Effector memory CD8-positive, alpha-beta T cell (primary cell): ENCODE data around the gene DDR2.
"Not testable (repeated sequence)": the region's sequence is repeated elsewhere in the genome, so short reads cannot be mapped to it uniquely, and the experiment has no call there.

Experiments
- ATAC-seq: fragments of 150-1000 bp; cut with Tn5 transposase; replicated peaks from 2 replicates; pipeline ENCODE4 v1.10.0; 2021; ENCODE audit warnings: mild to moderate bottlenecking, moderate library complexity
- DNase-seq, 3 experiments: peaks; one replicate each; pipeline ENCODE4 v3.0.0; 2021
- H3K27ac Mint-ChIP-seq, 2 donors: one replicate each; pipeline ENCODE4 v1.8.0; 2022; ENCODE audit warnings: mild to moderate bottlenecking in 2 of 2, mixed read lengths in 2 of 2, moderate library complexity in 2 of 2
- H3K27me3 Mint-ChIP-seq, 2 donors: one replicate each; pipeline ENCODE4 v1.8.0; 2022; ENCODE audit warnings: mixed read lengths in 2 of 2
- H3K36me3 Mint-ChIP-seq: one replicate; pipeline ENCODE4 v1.8.0; 2022; ENCODE audit warnings: mild to moderate bottlenecking, moderate library complexity, mixed read lengths; ENCODE audit not compliant: insufficient read depth
- H3K4me1 Mint-ChIP-seq, 2 donors: one replicate each; pipeline ENCODE4 v1.8.0; 2022; ENCODE audit warnings: low read depth in 2 of 2, mixed read lengths in 2 of 2
- H3K4me3 Mint-ChIP-seq, 2 donors: one replicate each; pipeline ENCODE4 v1.8.0; 2022; ENCODE audit warnings: mild to moderate bottlenecking in 2 of 2, mixed read lengths in 2 of 2, moderate library complexity in 2 of 2
- H3K9me3 Mint-ChIP-seq, 2 donors: one replicate each; pipeline ENCODE4 v1.8.0; 2022; ENCODE audit warnings: mixed read lengths in 2 of 2
- total RNA-seq, 9 experiments: gene quantifications; one replicate each; lab custom pipeline; 2026; lab: John Stamatoyannopoulos, UW

DDR2 gene
- total RNA-seq, result 2.4 to 6.0 (median 3.4) reads per million in 9 experiments

DNA sequence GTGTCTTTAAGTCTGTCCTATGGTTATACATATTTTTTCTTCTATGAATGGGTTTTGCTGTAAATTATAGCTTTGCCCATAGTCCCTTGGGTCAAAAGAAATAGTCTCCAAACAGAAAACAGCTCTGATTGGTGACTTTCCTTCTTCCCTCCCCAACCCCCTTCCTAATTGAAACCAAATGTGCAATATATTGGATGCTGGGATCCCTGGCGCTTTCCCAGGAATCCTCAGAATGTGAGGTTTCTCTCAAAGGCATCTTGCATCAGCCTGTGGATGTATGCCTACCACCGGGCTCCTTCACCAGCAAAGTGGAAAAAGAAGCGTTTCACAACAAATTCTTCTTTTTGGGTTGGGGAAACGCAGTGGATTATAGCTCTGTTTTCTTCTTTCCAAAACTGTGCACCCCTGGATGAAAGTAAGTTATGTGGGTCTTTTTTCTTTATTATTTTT lies at the start of gene DDR2:
Gene DDR2 (plus strand): TSS at position 248 of the 450 bp plus-strand sequence. CDS start 86,600 bp downstream, outside the sequence.
- no peak within 1 kb of the TSS for H3K27ac Mint-ChIP-seq
- no peak for ATAC-seq
- H3K9me3 Mint-ChIP-seq, result no peaks in the 10 kb centered on the region
- H3K4me3 Mint-ChIP-seq, result no peak within 1 kb of the TSS
- H3K36me3 Mint-ChIP-seq, result peaks cover 2% of the 10 kb centered on the region
- peaks cover 10% of the 10 kb centered on the region in 2 donors for H3K27me3 Mint-ChIP-seq
- H3K4me1 Mint-ChIP-seq, result peaks cover 0 to 4% of the 10 kb centered on the region in 2 donors
- no peak for DNase-seq

DNA sequence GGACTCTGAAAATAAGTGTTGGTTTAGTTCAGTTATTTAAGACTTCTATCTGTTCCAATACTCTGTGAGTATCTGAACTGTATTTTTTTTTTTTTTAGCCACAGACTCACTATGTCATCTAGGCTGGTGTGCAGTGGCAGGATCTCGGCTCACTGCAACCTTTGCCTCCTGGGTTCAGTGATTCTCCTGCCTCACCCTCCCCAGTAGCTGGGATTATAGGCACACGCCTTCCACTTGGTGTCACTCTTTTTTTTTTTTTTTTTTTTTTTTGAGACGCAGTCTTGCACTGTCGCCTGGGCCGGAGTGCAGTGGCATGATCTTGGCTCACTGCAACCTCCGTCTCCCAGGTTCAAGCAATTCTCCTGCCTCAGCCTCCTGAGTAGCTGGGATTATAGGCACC lies 49.4 kb upstream of the DDR2 start:
- peaks cover 65% of the 10 kb centered on the region for H3K36me3 Mint-ChIP-seq
- not testable (repeated sequence) for ATAC-seq, H3K4me1 Mint-ChIP-seq, H3K27me3 Mint-ChIP-seq, DNase-seq, H3K9me3 Mint-ChIP-seq, H3K27ac Mint-ChIP-seq, H3K4me3 Mint-ChIP-seq

DNA sequence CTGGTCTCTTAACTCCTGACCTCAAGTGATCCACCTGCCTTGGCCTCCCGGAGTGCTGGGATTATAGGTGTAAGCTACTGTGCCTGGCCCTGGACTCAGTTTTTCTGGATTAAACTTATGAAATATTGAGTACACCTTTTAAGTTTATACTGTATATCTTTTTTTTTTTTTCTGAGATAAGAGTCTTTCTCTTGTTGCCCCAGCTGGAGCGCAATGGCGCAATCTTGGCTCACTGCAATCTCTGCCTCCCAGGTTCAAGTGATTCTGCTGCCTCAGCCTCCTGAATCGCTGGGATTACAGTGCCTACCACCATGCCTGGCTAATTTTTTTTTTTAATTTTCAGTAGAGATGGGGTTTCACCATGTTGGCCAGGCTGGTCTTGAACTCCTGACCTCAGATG lies 47.2 kb upstream of the DDR2 start:
- H3K27me3 Mint-ChIP-seq, H3K9me3 Mint-ChIP-seq, DNase-seq, ATAC-seq, H3K4me3 Mint-ChIP-seq, H3K4me1 Mint-ChIP-seq, H3K27ac Mint-ChIP-seq: not testable (repeated sequence)
- peaks cover 65% of the 10 kb centered on the region for H3K36me3 Mint-ChIP-seq

DNA sequence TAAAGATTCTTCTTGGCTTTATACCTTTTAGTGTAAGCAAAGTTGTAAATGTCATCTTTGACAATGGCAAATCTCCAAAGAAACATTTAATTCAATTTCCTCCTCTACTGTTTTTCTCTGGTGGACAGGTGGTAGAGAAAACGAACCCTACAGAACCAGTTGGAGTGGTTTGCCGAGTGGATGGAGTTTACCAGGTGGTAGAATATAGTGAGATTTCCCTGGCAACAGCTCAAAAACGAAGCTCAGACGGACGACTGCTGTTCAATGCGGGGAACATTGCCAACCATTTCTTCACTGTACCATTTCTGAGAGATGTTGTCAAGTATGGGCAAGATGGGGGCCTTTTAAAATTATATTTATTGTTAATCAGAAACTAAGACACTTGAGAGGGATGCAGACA lies 44.9 kb upstream of the DDR2 start:
- Mint-ChIP-seq H3K4me3 (no peak overlapping the region), H3K4me1 (no peaks in the 10 kb centered on the region), H3K9me3 (no peaks in the 10 kb centered on the region), H3K27me3 (no peaks in the 10 kb centered on the region), H3K27ac (no peak overlapping the region), H3K36me3 (peaks cover 68% of the 10 kb centered on the region)
- ATAC-seq (no peak), DNase-seq (no peak)

DNA sequence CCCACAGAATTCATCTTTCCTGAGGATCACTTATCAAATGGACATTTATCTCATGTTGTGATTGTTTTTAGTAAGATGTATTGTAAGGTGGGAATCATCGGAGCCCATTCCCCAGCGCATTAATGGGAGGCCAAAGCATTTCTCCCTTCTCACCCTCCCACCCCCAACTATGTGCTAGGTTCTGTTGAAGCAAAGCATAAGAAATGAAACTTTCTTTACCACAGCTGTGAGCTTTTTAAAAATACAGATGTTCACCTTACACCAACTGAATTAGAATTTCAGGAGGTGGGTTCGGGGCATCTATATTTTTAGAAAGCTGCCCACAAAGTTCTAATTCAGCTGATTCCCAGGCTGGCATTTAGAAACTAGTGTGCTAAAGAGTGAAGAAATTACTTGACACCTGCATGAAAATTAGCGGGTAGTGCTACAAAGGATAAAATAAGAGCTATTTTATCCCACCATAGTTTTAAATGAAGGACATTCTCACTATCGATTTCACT lies 44.5 kb upstream of the DDR2 start:
- H3K4me3 Mint-ChIP-seq, result no peak overlapping the region
- no peak for ATAC-seq

DNA sequence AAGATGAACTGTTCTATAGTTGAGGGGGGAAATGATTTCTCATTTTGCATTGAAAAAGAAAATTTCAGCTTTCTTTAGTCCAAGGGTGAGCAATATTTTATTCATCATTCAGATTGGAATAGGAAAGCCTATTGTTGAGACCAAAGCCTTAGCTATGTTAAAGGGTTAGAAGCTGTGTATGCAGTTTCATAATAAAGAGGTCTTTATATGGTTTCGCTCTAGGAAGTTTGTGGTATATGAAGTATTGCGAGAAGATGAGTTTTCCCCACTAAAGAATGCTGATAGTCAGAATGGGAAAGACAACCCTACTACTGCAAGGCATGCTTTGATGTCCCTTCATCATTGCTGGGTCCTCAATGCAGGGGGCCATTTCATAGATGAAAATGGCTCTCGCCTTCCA lies 42.2 kb upstream of the DDR2 start:
- Mint-ChIP-seq H3K4me1 (no peaks in the 10 kb centered on the region), H3K36me3 (peaks cover 60% of the 10 kb centered on the region), H3K27ac (peak overlapping the region in 1 of 2 donors; percentile 3), H3K27me3 (no peaks in the 10 kb centered on the region), H3K9me3 (no peaks in the 10 kb centered on the region), H3K4me3 (no peak overlapping the region)
- ATAC-seq, result no peak
- no peak for DNase-seq

More for the DNA sequence above, 44.5 kb upstream of the DDR2 start:
- Mint-ChIP-seq H3K27ac (no peak overlapping the region), H3K4me1 (no peaks in the 10 kb centered on the region), H3K9me3 (no peaks in the 10 kb centered on the region), H3K36me3 (peaks cover 69% of the 10 kb centered on the region), H3K27me3 (no peaks in the 10 kb centered on the region)
- DNase-seq, result no peak

DNA sequence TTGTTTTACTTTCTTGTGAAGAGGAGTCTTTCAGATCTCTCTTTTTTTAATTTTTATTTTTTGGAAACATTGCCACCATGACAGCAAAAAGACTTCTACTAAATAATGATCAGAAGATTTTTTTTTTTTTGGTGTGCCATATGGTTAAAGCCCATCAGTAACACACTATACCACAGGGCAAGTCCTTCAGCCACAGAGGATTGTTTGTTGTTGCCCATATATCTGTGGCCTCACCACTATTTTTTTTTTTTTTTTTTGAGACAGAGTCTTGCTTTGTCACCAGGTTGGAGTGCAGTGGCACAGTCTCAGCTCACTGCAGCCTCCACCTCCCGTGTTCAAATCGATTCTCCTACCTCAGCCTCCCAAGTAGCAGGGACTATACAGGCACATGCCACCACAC lies 41.6 kb upstream of the DDR2 start:
- Mint-ChIP-seq H3K4me3 (no peak overlapping the region), H3K27me3 (no peaks in the 10 kb centered on the region), H3K9me3 (no peaks in the 10 kb centered on the region), H3K4me1 (no peaks in the 10 kb centered on the region), H3K27ac (peak overlapping the region in 1 of 2 donors; percentile 3), H3K36me3 (peaks cover 57% of the 10 kb centered on the region)
- ATAC-seq, result no peak
- DNase-seq, result no peak

DNA sequence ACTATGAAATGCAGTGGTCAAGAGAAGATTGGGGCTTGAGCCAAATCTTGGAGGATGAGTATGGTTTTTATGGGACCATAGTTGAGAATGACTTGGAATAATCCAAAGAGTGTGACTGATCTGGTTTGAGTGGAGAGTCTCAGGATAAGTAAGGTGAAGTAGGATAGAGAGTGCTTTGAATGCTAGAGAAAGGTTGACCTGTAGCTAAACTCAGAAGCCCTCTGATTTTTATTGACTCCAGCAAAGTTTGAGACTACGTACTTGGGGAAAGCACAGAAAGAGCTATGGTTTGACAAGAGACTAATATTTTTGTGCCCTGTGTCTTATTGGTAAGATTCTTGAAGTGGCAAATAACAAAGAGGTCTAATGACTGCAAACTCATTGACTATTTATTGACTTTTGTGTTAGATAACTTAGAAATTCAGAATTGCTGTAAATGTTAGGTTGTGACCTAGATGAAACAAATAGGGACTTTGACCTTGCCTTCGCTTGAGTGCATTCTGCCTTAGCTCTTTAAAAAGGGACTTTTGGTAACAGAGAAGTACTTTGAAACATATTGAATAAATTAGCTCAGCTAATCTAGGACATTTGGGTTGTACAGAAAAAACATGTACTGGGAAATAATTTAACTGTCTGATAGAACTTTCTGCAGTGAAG lies 35.6 kb upstream of the DDR2 start:
- H3K27ac Mint-ChIP-seq, result no peak overlapping the region
- no peaks in the 10 kb centered on the region for H3K4me1 Mint-ChIP-seq

DNA sequence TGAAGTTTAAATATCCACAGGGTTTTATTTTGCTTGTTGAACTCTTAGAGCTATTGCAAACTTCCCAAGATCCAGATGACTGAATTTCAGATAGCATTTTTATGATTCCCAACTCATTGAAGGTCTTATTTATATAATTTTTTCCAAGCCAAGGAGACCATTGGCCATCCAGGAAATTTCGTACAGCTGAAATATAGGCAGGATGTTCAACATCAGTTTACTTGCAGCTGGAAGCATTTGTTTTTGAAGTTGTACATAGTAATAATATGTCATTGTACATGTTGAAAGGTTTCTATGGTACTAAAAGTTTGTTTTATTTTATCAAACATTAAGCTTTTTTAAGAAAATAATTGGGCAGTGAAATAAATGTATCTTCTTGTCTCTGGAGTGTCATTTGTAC lies 32.8 kb upstream of the DDR2 start:
- H3K27me3 Mint-ChIP-seq, result no peaks in the 10 kb centered on the region
- peaks cover 36% of the 10 kb centered on the region for H3K36me3 Mint-ChIP-seq
- no peaks in the 10 kb centered on the region for H3K4me1 Mint-ChIP-seq
- no peak overlapping the region for H3K27ac Mint-ChIP-seq
- H3K4me3 Mint-ChIP-seq, result no peak overlapping the region
- no peak for DNase-seq
- no peak for ATAC-seq
- no peaks in the 10 kb centered on the region for H3K9me3 Mint-ChIP-seq

More for the DNA sequence above, 35.6 kb upstream of the DDR2 start:
- no peak for DNase-seq
- no peak for ATAC-seq
- no peak overlapping the region for H3K4me3 Mint-ChIP-seq
- no peaks in the 10 kb centered on the region for H3K27me3 Mint-ChIP-seq
- H3K9me3 Mint-ChIP-seq, result no peaks in the 10 kb centered on the region
- H3K36me3 Mint-ChIP-seq, result peaks cover 37% of the 10 kb centered on the region

DNA sequence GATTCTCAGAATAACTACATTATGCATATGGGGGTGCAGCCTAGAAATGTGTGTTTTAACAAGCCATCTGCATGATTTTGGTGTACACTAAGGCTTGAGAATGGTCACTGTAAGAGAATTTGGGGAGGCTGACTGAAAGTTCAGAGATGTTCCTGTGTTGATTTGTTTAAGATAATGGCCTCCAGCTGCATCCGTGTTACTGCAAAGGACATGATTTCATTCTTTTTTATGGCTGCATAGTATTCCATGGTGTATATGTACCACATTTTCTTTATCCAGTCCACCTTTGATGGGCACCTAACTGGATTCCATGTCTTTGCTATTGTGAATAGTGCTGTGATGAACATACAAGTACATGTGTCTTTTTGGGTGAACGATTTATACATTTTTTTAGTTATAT lies 29.1 kb upstream of the DDR2 start:
- H3K4me3 Mint-ChIP-seq, ATAC-seq, DNase-seq, H3K27ac Mint-ChIP-seq, H3K27me3 Mint-ChIP-seq, H3K4me1 Mint-ChIP-seq, H3K9me3 Mint-ChIP-seq: not testable (repeated sequence)
- H3K36me3 Mint-ChIP-seq, result peaks cover 36% of the 10 kb centered on the region

DNA sequence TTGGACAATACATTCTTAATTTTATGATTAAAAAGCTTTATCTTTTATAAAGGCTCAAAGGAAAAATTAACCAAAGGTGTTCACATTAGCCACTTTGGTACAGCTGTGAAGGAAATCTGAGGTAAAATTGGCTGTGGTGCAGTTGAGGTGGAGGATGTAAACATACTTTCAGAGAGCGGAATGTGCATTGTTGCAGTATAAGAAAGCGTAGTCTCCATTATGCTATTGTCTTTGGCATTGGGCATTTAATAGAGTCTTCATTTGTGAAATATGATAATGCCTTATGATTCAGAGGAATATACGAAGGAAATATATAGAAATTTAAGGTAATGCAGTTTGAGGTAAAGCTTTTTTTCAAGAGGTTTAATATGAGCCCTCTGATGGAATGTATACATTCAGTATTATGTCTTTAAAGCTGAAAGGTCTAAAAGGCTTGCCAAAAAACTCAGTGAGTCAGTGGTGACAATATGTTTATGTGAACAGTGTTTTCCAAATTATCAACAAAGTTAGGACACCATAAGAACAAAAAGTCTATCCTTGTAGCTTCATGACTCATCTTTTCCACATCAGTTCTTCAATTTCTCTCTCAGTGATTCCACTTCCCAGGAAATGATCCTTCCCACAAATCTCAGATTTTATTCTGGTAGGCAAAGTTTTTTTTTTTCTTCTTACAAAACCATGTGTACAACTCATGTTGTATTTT lies 26.9 kb upstream of the DDR2 start:
- Mint-ChIP-seq H3K27me3 (no peaks in the 10 kb centered on the region), H3K4me1 (no peaks in the 10 kb centered on the region), H3K27ac (no peak overlapping the region), H3K9me3 (no peaks in the 10 kb centered on the region), H3K36me3 (peaks cover 28% of the 10 kb centered on the region), H3K4me3 (no peak overlapping the region)
- ATAC-seq (no peak), DNase-seq (no peak)

DNA sequence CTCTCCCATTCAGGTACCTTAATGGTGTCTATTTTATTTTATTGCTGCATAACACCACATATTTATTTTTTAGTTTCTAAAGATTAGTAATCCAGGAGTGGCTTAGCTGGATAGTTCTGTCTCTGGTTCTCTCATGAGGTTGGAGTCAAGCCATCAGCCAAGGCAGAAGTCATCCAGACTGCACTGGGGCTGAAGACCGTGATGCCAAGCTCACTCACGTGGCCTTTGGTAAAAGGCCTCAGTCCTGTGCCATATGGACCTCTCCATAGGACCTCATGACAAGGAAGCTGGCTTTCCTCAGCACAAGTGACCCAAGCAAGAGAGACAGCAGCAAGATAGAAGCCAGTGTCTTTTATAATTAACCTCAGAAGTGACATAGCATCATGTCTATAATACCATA lies 23.0 kb upstream of the DDR2 start:
- ATAC-seq (no peak), DNase-seq (no peak)
- Mint-ChIP-seq H3K36me3 (peaks cover 13% of the 10 kb centered on the region), H3K27ac (no peak overlapping the region), H3K4me1 (no peaks in the 10 kb centered on the region), H3K27me3 (no peaks in the 10 kb centered on the region), H3K4me3 (no peak overlapping the region), H3K9me3 (no peaks in the 10 kb centered on the region)

DNA sequence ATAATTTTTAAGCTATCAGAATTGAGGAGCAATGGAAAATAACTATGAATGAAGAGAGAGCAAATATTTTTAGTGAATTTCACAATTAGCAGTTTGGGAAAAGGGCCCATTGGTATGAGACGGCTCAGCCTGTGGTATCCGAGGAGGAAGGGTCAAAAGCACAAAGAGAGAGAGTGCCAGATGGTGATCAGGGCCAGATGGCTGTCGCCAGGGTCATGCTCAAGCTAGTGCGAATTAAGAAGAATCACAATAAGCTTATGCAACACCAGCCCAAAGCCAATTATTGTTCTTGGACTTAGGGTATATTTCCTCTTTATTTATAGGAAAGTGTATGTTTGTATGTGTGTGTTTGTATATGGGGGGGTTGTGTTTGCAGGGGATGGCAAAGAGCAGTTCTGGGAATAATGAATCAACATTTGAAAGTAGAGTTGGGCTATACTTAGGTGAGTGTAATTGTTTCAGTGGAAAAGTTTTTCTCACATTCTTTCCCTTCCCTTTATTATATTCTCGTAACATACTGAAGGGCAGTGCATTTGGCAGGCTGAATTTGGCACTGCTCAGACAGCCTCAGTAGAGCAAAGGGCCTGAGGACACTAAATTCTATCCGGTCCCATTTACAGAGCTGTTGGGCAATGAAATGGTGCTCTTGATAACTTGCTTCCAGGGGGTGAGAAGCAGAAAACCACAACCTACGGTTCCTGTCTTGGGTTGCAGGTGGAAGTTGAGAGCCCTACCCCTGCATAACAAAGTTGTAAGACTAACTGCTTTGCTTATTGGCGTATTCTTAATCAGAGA lies 19.5 kb upstream of the DDR2 start:
- Mint-ChIP-seq H3K4me1 (no peaks in the 10 kb centered on the region), H3K4me3 (no peak overlapping the region), H3K27me3 (no peaks in the 10 kb centered on the region), H3K9me3 (peaks cover 0 to 6% of the 10 kb centered on the region in 2 donors), H3K36me3 (peaks cover 6% of the 10 kb centered on the region), H3K27ac (peak overlapping the region in 1 of 2 donors; percentile 67)
- no peak for ATAC-seq
- DNase-seq, result no peak
